HG03378 (cell line): ENCODE measurements around the gene FARP1.

Experiments used
- ATAC-seq: cut with Tn5 transposase; IDR thresholded peaks from one replicate; pipeline ENCODE4 v1.9.1; 2021; ENCODE audit warnings: mild to moderate bottlenecking, moderate library complexity; ENCODE audit not compliant: unreplicated experiment

Gene FARP1

GRCh38 chr13:98200211-98200878 is 57.5 kb downstream of the FARP1 start:
- no peak for ATAC-seq

GRCh38 chr13:98201189-98201588 is 58.3 kb downstream of the FARP1 start:
- no peak for ATAC-seq

DNA sequence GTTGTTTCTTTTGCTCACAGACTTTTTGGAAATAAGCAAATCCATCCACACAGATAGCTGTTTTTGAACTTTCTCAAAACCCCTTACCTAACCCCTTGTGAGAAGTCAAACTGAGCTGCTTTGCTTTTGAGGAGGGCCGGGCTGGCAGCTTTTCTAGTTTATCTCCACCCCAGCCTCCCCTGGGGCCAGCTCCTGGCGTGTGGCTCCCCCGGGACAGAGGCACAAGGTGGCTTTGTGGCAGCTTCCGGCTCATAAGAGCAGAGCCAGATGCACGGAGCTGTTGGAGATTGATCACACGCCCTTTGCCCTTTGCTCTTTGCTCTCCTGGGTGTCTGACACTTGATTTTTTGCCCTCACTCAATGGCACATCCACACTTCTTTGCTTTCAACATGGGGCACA is 59.1 kb downstream of the FARP1 start:
- no peak for ATAC-seq

GRCh38 chr13:98203646-98204326 is 60.9 kb downstream of the FARP1 start:
- no peak for ATAC-seq

- no peak for ATAC-seq
Measured at GRCh38 chr13:98204546-98204945, 61.7 kb downstream of the FARP1 start.

GRCh38 chr13:98206946-98207345 is 64.1 kb downstream of the FARP1 start:
- no peak for ATAC-seq

GRCh38 chr13:98207416-98207815 is 64.5 kb downstream of the FARP1 start:
- ATAC-seq, result no peak

GRCh38 chr13:98208606-98209005 is 65.7 kb downstream of the FARP1 start:
- ATAC-seq, result no peak

DNA sequence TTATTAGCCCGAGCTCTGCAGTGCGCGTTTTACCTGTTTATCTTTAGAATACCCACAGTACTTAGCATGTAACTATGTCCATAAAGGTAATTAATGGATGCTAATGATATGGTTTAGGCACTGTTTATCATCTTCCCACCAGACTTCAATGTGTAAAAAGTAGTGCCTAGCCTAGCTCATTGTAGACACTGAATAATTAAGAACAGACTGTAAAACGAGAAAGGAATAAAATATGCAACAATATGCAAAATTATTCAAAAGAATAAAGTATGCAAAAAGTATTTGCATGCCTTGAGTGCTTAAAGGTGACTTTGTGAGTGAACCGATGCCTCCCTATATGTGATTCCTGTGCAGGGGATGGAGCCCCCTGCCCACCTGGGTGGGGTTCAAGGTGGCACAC is 69.9 kb downstream of the FARP1 start:
- ATAC-seq, result no peak

- no peak for ATAC-seq
Measured at GRCh38 chr13:98213354-98213753, 70.5 kb downstream of the FARP1 start.

GRCh38 chr13:98214008-98214643 is 71.2 kb downstream of the FARP1 start:
- no peak for ATAC-seq

GRCh38 chr13:98214707-98215106 is 71.8 kb downstream of the FARP1 start:
- no peak for ATAC-seq

- no peak for ATAC-seq
Measured at GRCh38 chr13:98215508-98215907, 72.6 kb downstream of the FARP1 start.

DNA sequence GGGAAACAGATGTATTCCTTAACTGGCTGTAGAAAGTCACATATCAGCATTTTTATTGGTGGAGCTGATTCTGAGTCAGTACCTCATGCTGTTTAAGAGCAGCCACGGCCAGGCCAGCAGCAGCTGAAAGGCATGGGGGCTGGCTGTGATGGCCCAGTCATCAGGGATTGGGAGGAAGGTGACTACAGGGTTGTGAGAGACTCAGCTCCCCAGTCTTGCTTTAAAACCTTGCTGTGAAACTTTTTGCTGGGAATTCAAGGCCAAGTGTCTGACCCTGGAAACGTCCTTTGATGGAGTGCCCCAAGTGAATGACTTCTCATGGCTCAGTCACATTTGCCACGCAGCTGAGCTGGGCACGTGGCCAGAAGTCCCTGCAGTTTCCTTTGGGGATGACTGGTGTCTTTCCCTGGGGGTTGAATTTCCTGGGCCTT is 73.3 kb downstream of the FARP1 start:
- no peak for ATAC-seq

- no peak for ATAC-seq
Measured at GRCh38 chr13:98216711-98217285, 73.9 kb downstream of the FARP1 start.

DNA sequence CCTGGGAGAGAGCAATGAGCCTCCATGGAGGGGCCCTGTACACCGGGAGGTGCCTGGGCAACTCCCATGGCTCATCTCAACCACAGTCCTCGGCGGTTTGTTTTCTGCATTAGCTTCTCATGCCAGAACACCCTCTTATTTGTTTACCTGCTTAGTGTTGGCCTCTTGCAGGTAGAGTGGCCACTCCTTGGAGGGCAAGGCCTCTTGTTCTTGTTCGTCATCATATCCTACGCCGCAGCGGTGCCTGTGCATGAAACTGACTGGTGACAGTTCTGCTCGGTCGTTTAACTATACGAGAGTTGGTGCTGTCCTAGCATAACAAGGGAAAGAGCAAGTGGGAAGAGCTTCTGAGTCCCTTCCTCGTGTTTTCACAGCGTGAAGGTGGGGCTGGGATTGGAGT is 74.7 kb downstream of the FARP1 start:
- ATAC-seq, result no peak

DNA sequence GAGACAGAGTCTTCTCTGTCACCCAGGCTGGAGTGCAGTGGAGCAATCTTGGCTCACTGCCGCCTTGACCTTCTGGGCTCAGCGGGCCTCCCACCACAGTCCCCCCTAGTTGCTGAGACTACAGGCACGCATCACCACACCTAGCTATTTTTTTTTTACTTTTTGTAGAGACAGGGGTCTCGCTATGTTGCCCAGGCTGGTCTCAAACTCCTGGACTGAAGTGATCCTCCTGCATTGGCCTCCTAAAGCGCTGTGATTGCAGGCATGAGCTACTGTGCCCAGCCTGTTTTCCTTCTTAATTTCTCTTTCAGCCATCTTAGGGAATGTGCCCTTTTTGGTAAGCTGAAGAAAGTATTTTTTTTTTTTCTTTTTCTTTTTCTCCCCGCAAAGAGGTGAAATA is 76.8 kb downstream of the FARP1 start:
- ATAC-seq, result no peak

DNA sequence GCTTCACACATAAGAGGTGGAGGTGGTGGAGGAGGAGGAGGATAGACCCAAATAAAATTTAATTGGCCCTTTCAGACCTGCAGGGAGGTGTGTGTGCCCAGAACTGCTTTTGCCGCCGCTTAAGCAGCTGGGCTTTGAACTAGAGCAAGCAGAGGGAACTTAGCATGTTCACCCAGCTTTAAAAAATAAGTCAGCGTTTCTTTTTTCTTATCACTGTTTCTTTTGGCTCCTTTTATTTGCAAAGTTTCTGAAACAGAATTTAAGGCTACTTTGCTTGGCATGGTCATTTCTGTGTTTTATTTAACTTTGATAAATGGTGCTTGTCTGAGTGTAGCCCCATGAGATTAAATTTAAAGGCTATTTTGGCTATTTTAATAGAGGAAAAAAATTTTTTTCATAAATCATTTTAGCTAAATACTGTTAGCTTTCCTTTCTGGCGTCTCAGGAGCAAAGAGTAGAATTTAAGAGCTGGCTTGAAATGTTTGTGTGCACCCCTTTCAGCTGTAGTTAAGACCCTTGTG is 77.4 kb downstream of the FARP1 start:
- ATAC-seq, result no peak

- no peak for ATAC-seq
Measured at GRCh38 chr13:98221234-98221633, 78.3 kb downstream of the FARP1 start.

GRCh38 chr13:98222081-98222554 is 79.2 kb downstream of the FARP1 start:
- no peak for ATAC-seq

- no peak for ATAC-seq
Measured at GRCh38 chr13:98222816-98223215, 79.9 kb downstream of the FARP1 start.
